SK-N-SH (cell line): ENCODE data around the gene GALNT8. TPM values are rescaled to one million over a fixed set of nuclear protein-coding genes. Genes with fewer than 3 reads are reported as not detected.

Source experiments
- CTCF ChIA-PET: fragments of 300-600, 350-600 bp; formaldehyde crosslinking; extraction: SDS; loops from one replicate; lab custom pipeline; 2021; lab: Yijun Ruan, JAX
- POLR2A ChIA-PET: fragments of 350-600 bp; sonication (Branson Sonifier 250); formaldehyde crosslinking; extraction: SDS; loops from one replicate; lab custom pipeline; 2020; ENCODE audit warnings: antibody characterized with exemption, inconsistent platforms; lab: Yijun Ruan, JAX
- DNase-seq: peaks from one replicate; pipeline ENCODE4 v3.0.0; 2012
- H2AFZ ChIP-seq: fragments of 200-600 bp; sonication (generic); 2 replicates; pipeline ENCODE4 v1.8.1; 2016; ENCODE audit warnings: antibody characterized with exemption, mild to moderate bottlenecking, low read depth
- H3F3A ChIP-seq: fragments of 200-600 bp; sonication (generic); replicated peaks from 2 replicates; pipeline ENCODE3; 2016; ENCODE audit warnings: antibody characterized with exemption, mild to moderate bottlenecking; ENCODE audit not compliant: insufficient read depth
- H3K27ac ChIP-seq, 2 experiments: fragments of 200-500 bp in 1 of 2; fragments of 200-600 bp in 1 of 2; sonication (Bioruptor generic) in 1 of 2; sonication (generic), shearing (Covaris generic) in 1 of 2; 2 replicates each; pipeline versions ENCODE4 v1.5.1 to v1.6.1; 2014 to 2016; ENCODE audit warnings: low read depth in 2 of 2, inconsistent platforms in 1 of 2, low read length in 1 of 2, mild to moderate bottlenecking in 1 of 2, mixed read lengths in 1 of 2
- H3K27me3 ChIP-seq: fragments of 200-600 bp; sonication (generic), shearing (Covaris generic); 2 replicates; pipeline ENCODE4 v1.6.1; 2016; ENCODE audit warnings: mixed run types; ENCODE audit not compliant: insufficient read depth
- H3K36me3 ChIP-seq, 2 experiments: fragments of 200-500 bp in 1 of 2; fragments of 200-600 bp in 1 of 2; sonication (Bioruptor generic) in 1 of 2; sonication (generic) in 1 of 2; replicated peaks in 1 of 2; 2 replicates each; pipeline versions ENCODE3 to v1.5.1; 2014 to 2016; ENCODE audit warnings: low read length in 1 of 2, mild to moderate bottlenecking in 1 of 2; ENCODE audit not compliant: insufficient read depth in 2 of 2, control insufficient read depth in 1 of 2
- H3K4me1 ChIP-seq, 2 experiments: fragments of 200-500 bp in 1 of 2; fragments of 200-600 bp in 1 of 2; sonication (Bioruptor generic) in 1 of 2; sonication (generic), shearing (Covaris generic) in 1 of 2; 2 replicates each; pipeline versions ENCODE4 v1.5.1 to v1.6.1; 2014 to 2016; ENCODE audit warnings: low read depth in 1 of 2, low read length in 1 of 2, mixed run types in 1 of 2; ENCODE audit not compliant: insufficient read depth in 2 of 2, control insufficient read depth in 1 of 2
- H3K4me2 ChIP-seq: fragments of 200-600 bp; sonication (generic), shearing (Covaris generic); 2 replicates; pipeline ENCODE4 v1.6.1; 2017; ENCODE audit warnings: mixed run types
- H3K4me3 ChIP-seq, 2 experiments: fragments of 200-500 bp in 1 of 2; fragments of 200-600 bp in 1 of 2; sonication (Bioruptor generic) in 1 of 2; sonication (generic), shearing (Covaris generic) in 1 of 2; 2 replicates each; pipeline versions ENCODE4 v1.5.1 to v1.8.1; 2014 to 2016; ENCODE audit warnings: low read depth in 2 of 2, inconsistent platforms in 1 of 2, low read length in 1 of 2, mild to moderate bottlenecking in 1 of 2, mixed read lengths in 1 of 2, moderate library complexity in 1 of 2
- H3K79me2 ChIP-seq: fragments of 200-600 bp; sonication (generic); 2 replicates; pipeline ENCODE4 v1.8.1; 2017; ENCODE audit warnings: mild to moderate bottlenecking; ENCODE audit not compliant: insufficient read depth
- H3K9ac ChIP-seq: fragments of 200-600 bp; sonication (generic); 2 replicates; pipeline ENCODE4 v1.6.1; 2017; ENCODE audit warnings: mixed run types
- H3K9me2 ChIP-seq: fragments of 200-600 bp; sonication (generic); 2 replicates; pipeline ENCODE4 v1.6.1; 2017; ENCODE audit warnings: mixed run types
- H3K9me3 ChIP-seq: fragments of 200-600 bp; sonication (generic); 2 replicates; pipeline ENCODE4 v1.6.1; 2017; ENCODE audit warnings: mixed run types, mild to moderate bottlenecking, moderate library complexity
- H4K20me1 ChIP-seq: fragments of 200-600 bp; sonication (generic); 2 replicates; pipeline ENCODE4 v1.6.1; 2017; ENCODE audit warnings: mild to moderate bottlenecking, mixed run types; ENCODE audit not compliant: insufficient read depth
- CHD2 ChIP-seq: fragments of 150-350 bp; IDR thresholded peaks from 2 replicates; pipeline ENCODE4 v1.6.1; 2018; ENCODE audit warnings: low read length; ENCODE audit not compliant: partially characterized antibody
- ELF1 ChIP-seq: IDR thresholded peaks from 2 replicates; pipeline ENCODE4 v1.4.0; 2012
- EP300 ChIP-seq, 2 experiments: IDR thresholded peaks; 2 replicates each; pipeline versions ENCODE4 v1.4.0 to v1.6.1; 2012; ENCODE audit warnings: borderline replicate concordance in 1 of 2, low read depth in 1 of 2, low read length in 1 of 2
- EZH2phosphoT487 ChIP-seq: fragments of 200-600 bp; sonication (generic); IDR thresholded peaks from 2 replicates; pipeline ENCODE4 v1.6.1; 2017; ENCODE audit warnings: low read depth, mixed run types, mild to moderate bottlenecking, antibody characterized with exemption, moderate library complexity, borderline replicate concordance
- FOSL2 ChIP-seq: IDR thresholded peaks from 2 replicates; pipeline ENCODE4 v1.4.0; 2012; ENCODE audit warnings: low read depth, mild to moderate bottlenecking, moderate library complexity, borderline replicate concordance
- FOXJ3 ChIP-seq: sonication (generic); formaldehyde crosslinking; IDR thresholded peaks from 2 replicates; pipeline ENCODE4 v1.5.1; 2020; ENCODE audit warnings: mild to moderate bottlenecking, missing genetic modification reagents
- FOXM1 ChIP-seq: IDR thresholded peaks from 2 replicates; pipeline ENCODE4 v1.4.0; 2012; ENCODE audit warnings: low read depth, mild to moderate bottlenecking
- GABPA ChIP-seq: IDR thresholded peaks from 2 replicates; pipeline ENCODE4 v1.4.0; 2012; ENCODE audit warnings: low read depth, mild to moderate bottlenecking
- JUND ChIP-seq: IDR thresholded peaks from 2 replicates; pipeline ENCODE4 v1.4.0; 2012
- MEF2A ChIP-seq: IDR thresholded peaks from 2 replicates; pipeline ENCODE4 v1.4.0; 2012; ENCODE audit warnings: low read depth, borderline replicate concordance
- MXI1 ChIP-seq: IDR thresholded peaks from 2 replicates; pipeline ENCODE4 v1.6.1; 2012; ENCODE audit warnings: mild to moderate bottlenecking, low read depth, low read length, improper control_type of control experiment
- NRF1 ChIP-seq: IDR thresholded peaks from 2 replicates; pipeline ENCODE4 v1.6.1; 2012; ENCODE audit warnings: low read depth, mild to moderate bottlenecking, low read length
- PBX3 ChIP-seq: IDR thresholded peaks from 2 replicates; pipeline ENCODE4; 2012
- POLR2AphosphoS5 ChIP-seq: IDR thresholded peaks from 2 replicates; pipeline ENCODE4 v1.6.1; 2012; ENCODE audit warnings: low read depth, low read length
- RAD21 ChIP-seq: IDR thresholded peaks from 2 replicates; pipeline ENCODE4 v1.6.1; 2012; ENCODE audit warnings: mild to moderate bottlenecking, low read length
- RFX5 ChIP-seq: IDR thresholded peaks from 2 replicates; pipeline ENCODE4 v1.6.1; 2012; ENCODE audit warnings: mild to moderate bottlenecking, improper control_type of control experiment, low read length
- RXRA ChIP-seq: IDR thresholded peaks from 2 replicates; pipeline ENCODE4 v1.4.0; 2012; ENCODE audit warnings: low read depth, mild to moderate bottlenecking, borderline replicate concordance
- SMC3 ChIP-seq: IDR thresholded peaks from 2 replicates; pipeline ENCODE4 v1.6.1; 2012; ENCODE audit warnings: low read depth, low read length, improper control_type of control experiment
- TEAD4 ChIP-seq: IDR thresholded peaks from 2 replicates; pipeline ENCODE4 v1.4.0; 2012; ENCODE audit warnings: mild to moderate bottlenecking, borderline replicate concordance; ENCODE audit not compliant: insufficient read depth
- USF2 ChIP-seq: fragments of 150-350 bp; IDR thresholded peaks from 2 replicates; pipeline ENCODE4 v1.6.1; 2017; ENCODE audit warnings: antibody characterized with exemption, low read length, low read depth, borderline replicate concordance
- WGBS: methylation state at CpG from one replicate; pipeline ENCODE4 v1.1.6; 2017; ENCODE audit warnings: low lambda C conversion rate; 5-methylcytosine and 5-hydroxymethylcytosine counted together
- polyA plus RNA-seq, 3 experiments: library from polyadenylated mRNA; depleted of rRNA; stranded (reverse); fragments of >200 nt; gene quantifications; 2 replicates each; pipeline ENCODE4 v1.2.3, GENCODE V29; 2012

Gene GALNT8
- polyA plus RNA-seq, 1 of the 3 experiments (the other 2 are of a cell fraction): not detected

GRCh38 chr12:4723226-4723625 is 3.0 kb downstream of the GALNT8 start:
- Histone ChIP-seq H3K4me2 (no peak overlapping the region), H3K9me3 (no peaks in the 10 kb centered on the region), H3K27ac (no peak overlapping the region), H4K20me1 (no peaks in the 10 kb centered on the region), H3K9me2 (no peaks in the 10 kb centered on the region), H3K4me1 (no peaks in the 10 kb centered on the region), H2AFZ (no peak overlapping the region), H3K79me2 (no peaks in the 10 kb centered on the region), H3K27me3 (peaks cover 11% of the 10 kb centered on the region; the same call in 1 of the 2 replicates), H3K9ac (no peak overlapping the region), H3F3A (no peaks in the 10 kb centered on the region), H3K36me3 (no peaks in the 10 kb centered on the region), H3K4me3 (no peak overlapping the region)
- DNase-seq: no peak
- WGBS: 29% methylated on average over 3 of the region's 3 CpGs
- TF ChIP-seq FOXJ3 (CRISPR knock-in tag) (no peak), MEF2A (no peak), NRF1 (no peak), RXRA (no peak), RAD21 (no peak), MXI1 (no peak), FOSL2 (no peak), EP300 (IDR thresholded peaks at IDR 0.05; ENCODE audit: borderline replicate concordance in 1 of 2, low read depth in 1 of 2, low read length in 1 of 2) (no peak), CHD2 (no peak)
- POLR2A ChIA-PET: no interaction called here
- CTCF ChIA-PET: no interaction called here

GRCh38 chr12:4725057-4725456 is 4.9 kb downstream of the GALNT8 start:
- H3K79me2 ChIP-seq: no peaks in the 10 kb centered on the region
- no peak for TF ChIP-seq FOXM1
- TF ChIP-seq, all 33 proteins: peak for 0
- Histone ChIP-seq H2AFZ (no peak overlapping the region), H3K9me2 (no peaks in the 10 kb centered on the region), H3K4me3 (no peak overlapping the region), H3K4me2 (no peak overlapping the region), H3K9ac (no peak overlapping the region), H3K36me3 (no peaks in the 10 kb centered on the region), H3K9me3 (no peaks in the 10 kb centered on the region), H3K27ac (no peak overlapping the region), H3K27me3 (peaks cover 11% of the 10 kb centered on the region; the same call in 1 of the 2 replicates), H3K4me1 (no peaks in the 10 kb centered on the region), H4K20me1 (no peaks in the 10 kb centered on the region), H3F3A (no peaks in the 10 kb centered on the region)
- ChIA-PET POLR2A (no interaction called here), CTCF (interaction anchor here (1.7 kb wide), 1 partner anchor 12 kb away, joined by 3 read pairs; no protein-coding TSS in a partner anchor)
- WGBS: 11% methylated on average over 3 of the region's 3 CpGs
- DNase-seq: no peak

- H3K4me3 ChIP-seq: no peak overlapping the region
- POLR2A ChIA-PET: no interaction called here
- H2AFZ ChIP-seq: no peak overlapping the region
- CTCF ChIA-PET: interaction anchor here (1.0 kb wide), 1 partner anchor 8 kb away, joined by 3 read pairs; no protein-coding TSS in a partner anchor
- no peaks in the 10 kb centered on the region for H3K36me3 ChIP-seq
- peaks cover 8% of the 10 kb centered on the region for H3K27me3 ChIP-seq
- H3K9me2 ChIP-seq: no peaks in the 10 kb centered on the region
- no peaks in the 10 kb centered on the region for H3K4me1 ChIP-seq
- no peak overlapping the region for H3K4me2 ChIP-seq
- no peaks in the 10 kb centered on the region for H3K79me2 ChIP-seq
- no peaks in the 10 kb centered on the region for H3F3A ChIP-seq
- no peak for DNase-seq
- no peaks in the 10 kb centered on the region for H4K20me1 ChIP-seq
- no peak overlapping the region for H3K9ac ChIP-seq
- no peak overlapping the region for H3K27ac ChIP-seq
- WGBS: 26% methylated on average over 4 of the region's 4 CpGs
- no peaks in the 10 kb centered on the region for H3K9me3 ChIP-seq
- no peak for TF ChIP-seq RAD21
- no peak for TF ChIP-seq RFX5
- TF ChIP-seq ELF1: no peak
- TF ChIP-seq MXI1: no peak
- no peak for TF ChIP-seq FOXJ3 (CRISPR knock-in tag)
- no peak for TF ChIP-seq EZH2phosphoT487
- TF ChIP-seq POLR2AphosphoS5: no peak
- no peak for TF ChIP-seq RXRA
- TF ChIP-seq USF2: no peak
- no peak for TF ChIP-seq SMC3
- no peak for TF ChIP-seq TEAD4
- no peak for TF ChIP-seq JUND
- no peak for TF ChIP-seq GABPA
- no peak for TF ChIP-seq PBX3
These were observed 14.6 kb downstream of the GALNT8 start for GRCh38 chr12:4734625-4735340.
